ENCODE results near the gene MRPL4. TPM values are rescaled to one million over a fixed set of nuclear protein-coding genes. Genes with fewer than 3 reads are reported as not detected.
"Not testable (repeated sequence)": the region's sequence is repeated elsewhere in the genome, so short reads cannot be mapped to it uniquely, and the experiment has no call there.

MRPL4 gene
- polyA plus RNA-seq, 1 of the 3 experiments (the other 2 are of a cell fraction), result 110 TPM

GRCh38 chr19:10237702-10238101 lies 14.3 kb upstream of the MRPL4 start (continued):
- no peak for TF ChIP-seq CTCF (IDR thresholded peaks at IDR 0.05)

GRCh38 chr19:10238172-10238783 lies 13.7 kb upstream of the MRPL4 start:
- Histone ChIP-seq H3K27me3 (ENCODE audit: insufficient read depth) (no peaks in the 10 kb centered on the region), H3K9ac (no peak overlapping the region), H3K4me2 (no peak overlapping the region), H3K9me2 (no peaks in the 10 kb centered on the region), H3K4me3 (ENCODE audit: low read depth in 2 of 2, low read length in 1 of 2) (no peak overlapping the region), H3K79me2 (ENCODE audit: insufficient read depth) (no peaks in the 10 kb centered on the region), H3K4me1 (ENCODE audit: control insufficient read depth in 1 of 2, insufficient read depth in 2 of 2, low read depth in 1 of 2, low read length in 1 of 2) (peaks cover 0 to 6% of the 10 kb centered on the region in 2 experiments; a peak in 1 of 4 replicates), H3F3A (replicated peaks; ENCODE audit: insufficient read depth) (no peaks in the 10 kb centered on the region), H2AFZ (ENCODE audit: low read depth) (no peak overlapping the region), H3K36me3 (replicated peaks in 1 of 2; ENCODE audit: control insufficient read depth in 1 of 2, insufficient read depth in 2 of 2, low read length in 1 of 2) (no peaks in the 10 kb centered on the region), H3K9me3 (no peaks in the 10 kb centered on the region), H3K27ac (ENCODE audit: low read depth in 2 of 2, low read length in 1 of 2) (no peak overlapping the region), H4K20me1 (ENCODE audit: insufficient read depth) (no peaks in the 10 kb centered on the region)
- 87% methylated on average over 7 of the region's 12 CpGs for WGBS (ENCODE audit: low lambda C conversion rate)
- no peak for DNase-seq
- TF ChIP-seq REST (IDR thresholded peaks at IDR 0.05; ENCODE audit: low read depth, low read length) (no peak), RFX5 (IDR thresholded peaks at IDR 0.05; ENCODE audit: low read length) (no peak), USF1 (IDR thresholded peaks at IDR 0.05; ENCODE audit: borderline replicate concordance, low read depth) (no peak), RCOR1 (IDR thresholded peaks at IDR 0.05; ENCODE audit: low read length) (no peak), EP300 (IDR thresholded peaks at IDR 0.05; ENCODE audit: borderline replicate concordance in 1 of 2, low read depth in 1 of 2, low read length in 1 of 2) (no peak), JUND (IDR thresholded peaks at IDR 0.05) (no peak), EZH2phosphoT487 (IDR thresholded peaks at IDR 0.05; ENCODE audit: borderline replicate concordance, low read depth) (no peak)
- POLR2A ChIA-PET, result interaction anchor here (1.2 kb wide), 1 partner anchor 12 kb away, joined by 4 read pairs; no protein-coding TSS in a partner anchor
- CTCF ChIA-PET, result interaction anchor here (0.6 to 1.3 kb wide), 2 partner anchors 12 to 697 kb away, joined by 3 to 8 read pairs; no protein-coding TSS in a partner anchor

GRCh38 chr19:10241826-10242449 lies 10.1 kb upstream of the MRPL4 start:
- H3K4me1 ChIP-seq (ENCODE audit: control insufficient read depth in 1 of 2, insufficient read depth in 2 of 2, low read depth in 1 of 2, low read length in 1 of 2); H3K4me2 ChIP-seq; H3K9me3 ChIP-seq; H3K9me2 ChIP-seq; H3K27me3 ChIP-seq (ENCODE audit: insufficient read depth); H3K27ac ChIP-seq (ENCODE audit: low read depth in 2 of 2, low read length in 1 of 2); H3K9ac ChIP-seq; H3K4me3 ChIP-seq (ENCODE audit: low read depth in 2 of 2, low read length in 1 of 2); H4K20me1 ChIP-seq (ENCODE audit: insufficient read depth); H3F3A ChIP-seq (replicated peaks; ENCODE audit: insufficient read depth); DNase-seq; H3K36me3 ChIP-seq (replicated peaks in 1 of 2; ENCODE audit: control insufficient read depth in 1 of 2, insufficient read depth in 2 of 2, low read length in 1 of 2); H2AFZ ChIP-seq (ENCODE audit: low read depth); H3K79me2 ChIP-seq (ENCODE audit: insufficient read depth): not testable (repeated sequence)
- ChIA-PET POLR2A (interaction anchor here (0.6 kb wide), 1 partner anchor 145 kb away, joined by 4 read pairs; no protein-coding TSS in a partner anchor), CTCF (interaction anchor here (1.9 kb wide), 1 partner anchor 8 kb away, joined by 11 read pairs; no protein-coding TSS in a partner anchor)
- 86% methylated on average over 11 of the region's 11 CpGs for WGBS (ENCODE audit: low lambda C conversion rate)
